WERI-Rb-1 (cell line): ENCODE results near the gene GOLT1A.

ENCODE experiments used
- DNase-seq: peaks from one replicate; pipeline ENCODE4 v3.0.0-alpha.2; 2020
- H3K27ac ChIP-seq: fragments of 250-450 bp; sonication (Bioruptor Pico); 2 replicates; pipeline ENCODE4 v1.5.1; 2020; ENCODE audit warnings: mild to moderate bottlenecking, moderate library complexity
- H3K27me3 ChIP-seq: fragments of 250-450 bp; sonication (Bioruptor Pico); 2 replicates; pipeline ENCODE4 v1.5.1; 2021; ENCODE audit warnings: mild to moderate bottlenecking, low read depth, moderate library complexity; ENCODE audit not compliant: insufficient read depth, severe bottlenecking
- H3K36me3 ChIP-seq: fragments of 250-450 bp; sonication (Bioruptor Pico); 2 replicates; pipeline ENCODE4 v1.5.1; 2020; ENCODE audit warnings: mild to moderate bottlenecking, moderate library complexity
- H3K4me3 ChIP-seq: 2 replicates; pipeline ENCODE4 v1.5.1; 2011; ENCODE audit warnings: low read depth, mild to moderate bottlenecking, control low read depth, low read length
- H3K9me3 ChIP-seq: fragments of 250-450 bp; sonication (Bioruptor Pico); 2 replicates; pipeline ENCODE4 v1.5.1; 2021; ENCODE audit warnings: mild to moderate bottlenecking, moderate library complexity; ENCODE audit not compliant: severe bottlenecking
- CTCF ChIP-seq: IDR thresholded peaks from 2 replicates; pipeline ENCODE4 v1.5.1; 2011; ENCODE audit warnings: low read depth, mild to moderate bottlenecking, control low read depth, inconsistent platforms, low read length

Gene GOLT1A

GRCh38 chr1:204260601-204261197 lies 46.9 kb upstream of the GOLT1A start:
- Histone ChIP-seq H3K27me3 (no peaks in the 10 kb centered on the region), H3K27ac (no peak overlapping the region), H3K4me3 (no peak overlapping the region), H3K36me3 (peaks cover 3% of the 10 kb centered on the region; the same call in 1 of the 2 replicates), H3K9me3 (no peaks in the 10 kb centered on the region)
- TF ChIP-seq CTCF = no peak
- DNase-seq = no peak

GRCh38 chr1:204259782-204260181 lies 46.0 kb upstream of the GOLT1A start:
- Histone ChIP-seq H3K4me3 (no peak overlapping the region), H3K36me3 (peaks cover 3% of the 10 kb centered on the region; the same call in 1 of the 2 replicates), H3K9me3 (no peaks in the 10 kb centered on the region), H3K27ac (no peak overlapping the region), H3K27me3 (no peaks in the 10 kb centered on the region)
- no peak for TF ChIP-seq CTCF
- no peak for DNase-seq

GRCh38 chr1:204259196-204259595 lies 45.4 kb upstream of the GOLT1A start:
- peaks cover 3% of the 10 kb centered on the region; the same call in 1 of the 2 replicates for H3K36me3 ChIP-seq
- no peaks in the 10 kb centered on the region for H3K27me3 ChIP-seq
- no peak for DNase-seq
- TF ChIP-seq CTCF = no peak
- no peaks in the 10 kb centered on the region for H3K9me3 ChIP-seq
- H3K27ac ChIP-seq = no peak overlapping the region
- H3K4me3 ChIP-seq = no peak overlapping the region

- Histone ChIP-seq H3K36me3 (peaks cover 3% of the 10 kb centered on the region; the same call in 1 of the 2 replicates), H3K27me3 (no peaks in the 10 kb centered on the region), H3K4me3 (no peak overlapping the region), H3K9me3 (no peaks in the 10 kb centered on the region), H3K27ac (no peak overlapping the region)
- DNase-seq = peak; percentile 96
- TF ChIP-seq CTCF = peak; percentile 100
These were observed 44.7 kb upstream of the GOLT1A start for GRCh38 chr1:204258213-204259115.

- H3K36me3 ChIP-seq = peaks cover 3% of the 10 kb centered on the region; the same call in 1 of the 2 replicates
- no peak for TF ChIP-seq CTCF
- H3K27me3 ChIP-seq = no peaks in the 10 kb centered on the region
- no peak overlapping the region for H3K4me3 ChIP-seq
- no peak for DNase-seq
- H3K27ac ChIP-seq = no peak overlapping the region
- no peaks in the 10 kb centered on the region for H3K9me3 ChIP-seq
These were observed 43.7 kb upstream of the GOLT1A start for GRCh38 chr1:204257446-204257845.
